Measurements from ENCODE around the gene MT1M.
"Not testable (repeated sequence)": the region's sequence is repeated elsewhere in the genome, so short reads cannot be mapped to it uniquely, and the experiment has no call there.

The MT1M gene

GRCh38 chr16:56674570-56674969 is 42.1 kb downstream of the MT1M start:
- DNase-seq (ENCODE audit: low spot score): not testable (repeated sequence)

GRCh38 chr16:56675685-56676210 is 43.3 kb downstream of the MT1M start:
- DNase-seq (ENCODE audit: low spot score): no peak

DNA sequence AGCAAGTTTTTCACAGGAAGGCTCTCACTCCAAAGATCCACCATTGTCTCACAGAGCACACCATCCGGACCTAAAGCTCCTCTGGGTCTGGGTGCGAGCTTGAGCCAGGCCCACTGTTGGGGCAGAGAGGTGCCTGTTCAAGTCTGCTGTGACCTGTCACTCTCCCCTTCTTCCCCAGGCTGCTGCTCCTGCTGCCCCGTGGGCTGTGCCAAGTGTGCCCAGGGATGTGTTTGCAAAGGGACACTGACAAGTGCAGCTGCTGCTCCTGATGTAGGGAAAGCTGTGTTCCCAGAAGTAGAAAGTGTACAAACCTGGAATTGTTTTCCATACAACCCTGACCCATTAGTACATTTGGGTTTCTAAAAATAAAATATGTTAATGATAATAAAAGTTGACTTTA is 45.0 kb downstream of the MT1M start:
- DNase-seq (ENCODE audit: low spot score): no peak

- DNase-seq (ENCODE audit: low spot score): no peak
Observed at GRCh38 chr16:56679078-56679730, 46.7 kb downstream of the MT1M start.

- peak; percentile 78 for DNase-seq (ENCODE audit: low spot score)
Observed at GRCh38 chr16:56679818-56680217, 47.4 kb downstream of the MT1M start.

- DNase-seq (ENCODE audit: low spot score): peak; percentile 94
Observed at GRCh38 chr16:56681939-56682702, 49.7 kb downstream of the MT1M start, which contains the start of gene MT1X. MT1X (plus strand) TSS chr16:56682470; CDS start chr16:56682541, 71 bp downstream.

- no peak for DNase-seq (ENCODE audit: low spot score)
Observed at GRCh38 chr16:56682703-56683397, 50.4 kb downstream of the MT1M start.

Measured in RKO (cell line).